Keratinocyte (primary cell): ENCODE results near the gene PRKACA. TPM values are rescaled to one million over a fixed set of nuclear protein-coding genes. Genes with fewer than 3 reads are reported as not detected.

Source experiments
- DNase-seq: peaks from one replicate; pipeline ENCODE4 v3.0.0-alpha.2; 2011; ENCODE audit warnings: low read depth, missing footprints, low spot score
- FAIRE-seq: peaks from 2 replicates; lab custom pipeline; 2011; peaks lifted over from hg19 to GRCh38; lab: Jason Lieb, UNC
- H2AFZ ChIP-seq: 2 replicates; pipeline ENCODE4 v1.6.0; 2012; ENCODE audit warnings: low read length, control low read depth, inconsistent platforms; ENCODE audit not compliant: control insufficient read depth
- H3K27ac ChIP-seq: 2 replicates; pipeline ENCODE4 v1.5.1; 2011; ENCODE audit warnings: low read length; ENCODE audit not compliant: control insufficient read depth, insufficient read depth
- H3K27me3 ChIP-seq: 3 replicates; pipeline ENCODE4 v1.6.0; 2011; ENCODE audit warnings: low read length; ENCODE audit not compliant: control insufficient read depth, insufficient read depth; ENCODE audit errors: extremely low read depth
- H3K36me3 ChIP-seq, 2 experiments: 2 replicates in 1 of 2; 3 replicates in 1 of 2; pipeline ENCODE4 v1.5.1; 2011; ENCODE audit warnings: low read length in 2 of 2, mild to moderate bottlenecking in 1 of 2; ENCODE audit not compliant: control insufficient read depth in 2 of 2, insufficient read depth in 2 of 2; ENCODE audit errors: extremely low read depth in 1 of 2
- H3K4me1 ChIP-seq: 3 replicates; pipeline ENCODE4 v1.5.1; 2011; ENCODE audit warnings: low read length; ENCODE audit not compliant: control insufficient read depth, insufficient read depth; ENCODE audit errors: extremely low read depth
- H3K4me2 ChIP-seq: 3 replicates; pipeline ENCODE4 v1.6.0; 2011; ENCODE audit warnings: low read depth, low read length; ENCODE audit not compliant: control insufficient read depth, insufficient read depth; ENCODE audit errors: extremely low read depth
- H3K4me3 ChIP-seq, 3 experiments: fragments of 200-600 bp in 1 of 3; sonication (generic) in 1 of 3; 2 replicates in 2 of 3; 3 replicates in 1 of 3; pipeline ENCODE4 v1.5.1; 2011 to 2016; ENCODE audit warnings: low read length in 3 of 3, mild to moderate bottlenecking in 3 of 3, control low read depth in 2 of 3, inconsistent platforms in 1 of 3, low read depth in 1 of 3, mixed read lengths in 1 of 3, mixed run types in 1 of 3, moderate library complexity in 1 of 3; ENCODE audit not compliant: control insufficient read depth in 2 of 3, insufficient read depth in 2 of 3; ENCODE audit errors: extremely low read depth in 1 of 3
- H3K79me2 ChIP-seq: 2 replicates; pipeline ENCODE4 v1.6.0; 2012; ENCODE audit warnings: low read length; ENCODE audit not compliant: control insufficient read depth, insufficient read depth
- H3K9ac ChIP-seq: 3 replicates; pipeline ENCODE4 v1.6.0; 2011; ENCODE audit warnings: low read length; ENCODE audit not compliant: control insufficient read depth, insufficient read depth; ENCODE audit errors: extremely low read depth
- H3K9me1 ChIP-seq: 3 replicates; pipeline ENCODE4 v1.6.0; 2011; ENCODE audit warnings: low read length; ENCODE audit not compliant: control insufficient read depth, insufficient read depth; ENCODE audit errors: extremely low read depth
- H3K9me3 ChIP-seq: 2 replicates; pipeline ENCODE4 v1.5.1; 2012; ENCODE audit warnings: low read depth, low read length; ENCODE audit not compliant: control insufficient read depth
- H4K20me1 ChIP-seq: 3 replicates; pipeline ENCODE4 v1.6.0; 2011; ENCODE audit warnings: low read length; ENCODE audit not compliant: control insufficient read depth, insufficient read depth; ENCODE audit errors: extremely low read depth
- EZH2 ChIP-seq: IDR thresholded peaks from one replicate; pipeline ENCODE4 v1.6.1; 2012; ENCODE audit warnings: inconsistent platforms, mild to moderate bottlenecking, low read length, moderate library complexity
- dilution Hi-C: fragments of 300-500 bp; cut with MboI; formaldehyde crosslinking; loops from one replicate; pipeline ENCODE4 v1.7.0; 2020; ENCODE audit warnings: low sequenced_read_pairs; ENCODE audit not compliant: extremely low pct_ligation_motif_present
- polyA plus RNA-seq, 5 experiments: library from polyadenylated mRNA; depleted of rRNA in 3 of 5; stranded (reverse) in 3 of 5; stranded (forward) in 1 of 5; unstranded in 1 of 5; fragments of >200 nt; gene quantifications; 1 replicate in 1 of 5; 2 replicates in 3 of 5; 3 replicates in 1 of 5; pipeline versions ENCODE4 v1.2.1 to v1.2.3, GENCODE V29; 2011 to 2012; ENCODE audit warnings: missing spikeins in 2 of 5, low read depth in 1 of 5, low replicate concordance in 1 of 5
- TF ChIP-seq, protein P1 (sequence below), 3 experiments: IDR thresholded peaks in 1 of 3; conservative IDR thresholded peaks in 1 of 3; optimal IDR thresholded peaks in 1 of 3; 2 replicates in 2 of 3; 3 replicates in 1 of 3; pipeline versions ENCODE3 to v1.5.1; 2011; ENCODE audit warnings: low read length in 3 of 3, mild to moderate bottlenecking in 3 of 3, moderate library complexity in 2 of 3, control low read depth in 1 of 3, inconsistent platforms in 1 of 3; ENCODE audit not compliant: insufficient read depth in 2 of 3; ENCODE audit errors: extremely low read depth in 1 of 3

Gene PRKACA
- polyA plus RNA-seq, 1 donor (not counting 4 experiments of a cell fraction or from before 2014, with no cell fraction given), result 13.7 TPM

DNA sequence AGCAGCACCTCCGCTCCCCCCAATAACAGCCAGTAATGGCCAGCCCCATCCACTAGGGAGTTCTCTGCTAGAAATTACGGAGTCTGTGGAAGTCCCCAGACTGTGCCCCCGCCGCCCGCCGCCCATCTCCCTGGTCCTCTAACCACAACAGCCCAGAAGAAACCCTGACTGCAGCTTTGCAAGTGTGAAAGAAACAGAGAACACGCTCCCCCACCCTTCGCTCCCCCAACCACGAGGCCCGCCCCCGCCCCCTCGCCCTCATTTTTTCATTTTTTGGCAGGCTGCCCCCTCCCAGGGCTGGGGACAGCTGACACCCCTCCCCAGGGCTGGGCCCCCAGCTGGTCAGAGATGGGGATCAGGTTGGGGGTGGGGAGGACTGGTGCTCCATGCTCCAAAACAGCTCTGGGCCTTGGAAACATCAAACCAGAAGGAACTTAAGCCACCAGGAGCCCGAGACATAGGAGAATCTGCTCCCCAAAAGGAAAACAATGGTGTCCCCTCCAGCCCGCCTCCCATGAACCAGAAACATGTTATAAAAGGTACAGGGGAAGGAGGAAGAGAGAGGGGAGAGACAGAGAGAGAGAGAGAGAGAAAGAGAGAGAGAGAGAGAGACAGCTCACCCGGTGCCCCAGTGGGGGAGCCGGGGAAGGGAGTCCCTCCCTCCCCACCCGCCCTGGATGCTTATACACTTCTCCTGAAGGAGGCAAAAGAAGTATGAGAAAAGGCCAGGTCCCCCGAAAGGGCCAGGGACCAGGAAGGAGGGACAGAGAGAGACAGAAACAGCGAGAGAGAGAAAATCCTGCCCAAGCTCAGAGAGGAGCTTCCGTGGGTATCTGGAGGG lies 48.6 kb upstream of the PRKACA start:
- Histone ChIP-seq H4K20me1 (no peaks in the 10 kb centered on the region), H3K9me1 (no peaks in the 10 kb centered on the region), H3K9me3 (no peaks in the 10 kb centered on the region), H2AFZ (no peak overlapping the region), H3K9ac (no peak overlapping the region), H3K4me1 (no peaks in the 10 kb centered on the region), H3K4me3 (no peak overlapping the region), H3K27ac (no peak overlapping the region), H3K4me2 (no peak overlapping the region), H3K79me2 (no peaks in the 10 kb centered on the region), H3K27me3 (no peaks in the 10 kb centered on the region), H3K36me3 (no peaks in the 10 kb centered on the region)
- DNase-seq (no peak), FAIRE-seq (no peak)
- TF ChIP-seq, protein P1, sequence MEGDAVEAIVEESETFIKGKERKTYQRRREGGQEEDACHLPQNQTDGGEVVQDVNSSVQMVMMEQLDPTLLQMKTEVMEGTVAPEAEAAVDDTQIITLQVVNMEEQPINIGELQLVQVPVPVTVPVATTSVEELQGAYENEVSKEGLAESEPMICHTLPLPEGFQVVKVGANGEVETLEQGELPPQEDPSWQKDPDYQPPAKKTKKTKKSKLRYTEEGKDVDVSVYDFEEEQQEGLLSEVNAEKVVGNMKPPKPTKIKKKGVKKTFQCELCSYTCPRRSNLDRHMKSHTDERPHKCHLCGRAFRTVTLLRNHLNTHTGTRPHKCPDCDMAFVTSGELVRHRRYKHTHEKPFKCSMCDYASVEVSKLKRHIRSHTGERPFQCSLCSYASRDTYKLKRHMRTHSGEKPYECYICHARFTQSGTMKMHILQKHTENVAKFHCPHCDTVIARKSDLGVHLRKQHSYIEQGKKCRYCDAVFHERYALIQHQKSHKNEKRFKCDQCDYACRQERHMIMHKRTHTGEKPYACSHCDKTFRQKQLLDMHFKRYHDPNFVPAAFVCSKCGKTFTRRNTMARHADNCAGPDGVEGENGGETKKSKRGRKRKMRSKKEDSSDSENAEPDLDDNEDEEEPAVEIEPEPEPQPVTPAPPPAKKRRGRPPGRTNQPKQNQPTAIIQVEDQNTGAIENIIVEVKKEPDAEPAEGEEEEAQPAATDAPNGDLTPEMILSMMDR (optimal IDR thresholded peaks at IDR 0.05 in 1 of 3, IDR thresholded peaks at IDR 0.05 in 1 of 3, conservative IDR thresholded peaks at IDR 0.05 in 1 of 3; ENCODE audit: extremely low read depth in 1 of 3, insufficient read depth in 2 of 3, low read length in 3 of 3), result no peak
- TF ChIP-seq EZH2, result no peak
- dilution Hi-C loops, result no loop called here

DNA sequence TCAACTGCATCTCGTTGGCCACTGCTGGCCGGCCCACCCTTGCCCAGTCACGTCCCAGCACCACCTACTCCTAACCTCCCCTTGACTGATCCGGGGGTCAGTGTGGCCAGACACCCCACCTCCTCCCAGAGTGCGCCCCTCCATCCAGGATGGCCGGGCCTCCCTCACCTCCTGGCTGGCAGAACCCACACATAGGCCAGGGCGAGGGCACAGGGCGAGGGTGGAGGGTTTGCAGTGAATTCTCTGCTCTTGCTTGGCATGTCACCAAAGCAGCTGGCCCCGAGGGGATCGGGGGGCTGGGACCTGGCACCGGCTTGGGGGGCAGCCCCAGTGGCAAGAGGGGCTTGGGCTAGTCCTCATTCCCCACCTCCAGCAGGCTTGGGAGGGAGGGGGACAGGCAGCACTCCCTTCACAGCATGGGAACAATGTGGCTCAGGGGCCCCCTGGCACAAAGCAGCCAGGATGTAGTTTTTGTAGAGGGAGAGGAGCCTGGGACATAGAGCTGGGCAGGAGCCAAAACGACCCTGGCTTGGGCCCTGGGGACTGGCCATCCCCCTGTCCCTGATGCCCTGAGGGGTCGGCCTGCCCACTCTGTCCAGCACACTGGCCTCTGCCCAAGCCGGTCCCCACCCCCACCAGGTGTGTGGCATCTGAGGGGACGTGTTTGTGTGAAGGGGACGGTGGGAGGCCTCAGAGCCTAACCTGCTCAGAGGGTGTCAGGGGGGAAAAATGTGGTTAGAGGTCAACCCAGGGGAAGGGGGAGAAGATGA lies 47.3 kb upstream of the PRKACA start:
- Histone ChIP-seq H3K36me3 (no peaks in the 10 kb centered on the region), H3K9ac (no peak overlapping the region), H3K4me1 (no peaks in the 10 kb centered on the region), H3K27ac (no peak overlapping the region), H3K4me3 (no peak overlapping the region), H3K4me2 (no peak overlapping the region), H3K27me3 (no peaks in the 10 kb centered on the region), H3K9me1 (no peaks in the 10 kb centered on the region), H2AFZ (no peak overlapping the region), H3K79me2 (no peaks in the 10 kb centered on the region), H3K9me3 (no peaks in the 10 kb centered on the region), H4K20me1 (no peaks in the 10 kb centered on the region)
- FAIRE-seq (no peak), DNase-seq (no peak)
- dilution Hi-C loops, result no loop called here
- TF ChIP-seq, protein P1 (optimal IDR thresholded peaks at IDR 0.05 in 1 of 3, IDR thresholded peaks at IDR 0.05 in 1 of 3, conservative IDR thresholded peaks at IDR 0.05 in 1 of 3; ENCODE audit: extremely low read depth in 1 of 3, insufficient read depth in 2 of 3, low read length in 3 of 3), result no peak
- TF ChIP-seq EZH2, result no peak
